Natural killer cell (primary cell): Measurements from ENCODE around the gene KCNJ12. TPM values are rescaled to one million over a fixed set of nuclear protein-coding genes. Genes with fewer than 3 reads are reported as not detected.
"Not testable (repeated sequence)": the region's sequence is repeated elsewhere in the genome, so short reads cannot be mapped to it uniquely, and the experiment has no call there.

Experiments used
- ATAC-seq, 3 donors: fragments of 150-1000 bp in 2 of 3; fragments of 200-7000 bp in 1 of 3; cut with Tn5 transposase; 1 replicate in 1 of 3; 2 replicates in 2 of 3; pipeline ENCODE4 v1.10.0; 2021; ENCODE audit warnings: mild to moderate bottlenecking in 2 of 3, moderate library complexity in 2 of 3
- DNase-seq, 2 donors: peaks; one replicate each; pipeline versions ENCODE4 v3.0.0 to v3.0.0-alpha.2; 2013 to 2021; ENCODE audit warnings: mixed read lengths in 1 of 2
- H3K27ac ChIP-seq: one replicate; pipeline ENCODE4 v1.5.1; 2013; ENCODE audit warnings: mild to moderate bottlenecking, low read length
- H3K27me3 ChIP-seq: one replicate; pipeline ENCODE4 v1.6.1; 2013; ENCODE audit warnings: low read length; ENCODE audit not compliant: control insufficient read depth, insufficient read depth
- H3K36me3 ChIP-seq: one replicate; pipeline ENCODE4 v1.6.1; 2013; ENCODE audit warnings: low read length; ENCODE audit not compliant: control insufficient read depth, insufficient read depth
- H3K4me1 ChIP-seq: one replicate; pipeline ENCODE4 v1.6.1; 2013; ENCODE audit warnings: low read length; ENCODE audit not compliant: control insufficient read depth, insufficient read depth
- H3K4me3 ChIP-seq: one replicate; pipeline ENCODE4 v1.5.1; 2013; ENCODE audit warnings: low read length
- H3K9me3 ChIP-seq: one replicate; pipeline ENCODE4 v1.6.1; 2013; ENCODE audit warnings: low read length; ENCODE audit not compliant: control insufficient read depth, insufficient read depth
- H3K27ac Mint-ChIP-seq, 2 donors: one replicate each; pipeline ENCODE4 v1.8.0; 2022; ENCODE audit warnings: mild to moderate bottlenecking in 2 of 2, mixed read lengths in 2 of 2, moderate library complexity in 1 of 2
- H3K27me3 Mint-ChIP-seq, 2 donors: one replicate each; pipeline ENCODE4 v1.8.0; 2022; ENCODE audit warnings: low read depth in 2 of 2, mixed read lengths in 2 of 2
- H3K36me3 Mint-ChIP-seq: one replicate; pipeline ENCODE4 v1.8.0; 2022; ENCODE audit warnings: mixed read lengths
- H3K4me1 Mint-ChIP-seq, 2 donors: one replicate each; pipeline ENCODE4 v1.8.0; 2022; ENCODE audit warnings: mixed read lengths in 2 of 2
- H3K4me3 Mint-ChIP-seq: one replicate; pipeline ENCODE4 v1.8.0; 2022; ENCODE audit warnings: mild to moderate bottlenecking, moderate library complexity, mixed read lengths
- H3K9me3 Mint-ChIP-seq, 2 donors: one replicate each; pipeline ENCODE4 v1.8.0; 2022; ENCODE audit warnings: mixed read lengths in 2 of 2
- WGBS: methylation state at CpG from one replicate; pipeline ENCODE4 v1.1.7; 2013; ENCODE audit warnings: missing lambda C conversion rate; ENCODE audit not compliant: insufficient coverage; 5-methylcytosine and 5-hydroxymethylcytosine counted together
- intact Hi-C: fragments of 100-400 bp; cut with micrococcal nuclease; formaldehyde crosslinking; loops from one replicate; pipeline ENCODE4 v1.14.2; 2022
- total RNA-seq, 4 donors: library from RNA; stranded (reverse); fragments of 120-200 nt in 1 of 4; gene quantifications; one replicate each; pipeline versions ENCODE4 v1.2.3 to v1.2.4, GENCODE V29; 2013 to 2022
- TF ChIP-seq, protein P1 (sequence below): fragments of 200-600 bp; IDR thresholded peaks from one replicate; pipeline ENCODE4 v1.8.0; 2022; ENCODE audit warnings: antibody characterized with exemption

Gene KCNJ12
- total RNA-seq, 3 donors from 2014 or later (not counting 1 experiment from before 2014, with no cell fraction given), result 0.14 TPM; not detected in 2

DNA sequence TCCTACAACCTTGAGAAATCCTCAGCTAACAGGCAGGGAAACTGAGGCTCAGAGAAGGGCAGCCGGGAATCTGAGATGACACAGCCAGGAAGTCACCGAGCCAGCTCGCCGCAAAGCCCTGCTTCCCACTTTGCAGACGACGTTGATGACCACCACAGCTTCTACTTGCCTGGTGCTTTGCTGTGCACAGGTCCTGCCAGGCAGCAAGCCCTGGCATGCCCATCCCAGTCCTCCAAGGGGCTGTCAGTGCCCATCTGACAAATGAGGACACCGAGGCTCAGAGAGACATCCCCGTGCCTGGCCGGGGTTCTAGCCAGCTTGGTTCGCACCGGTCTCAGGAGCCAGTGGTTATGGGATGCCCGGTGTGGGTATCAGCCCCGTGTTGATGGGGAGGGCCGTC, 20.1 kb downstream of the KCNJ12 start:
- Histone ChIP-seq H3K4me3 (no peak overlapping the region), H3K4me1 (no peaks in the 10 kb centered on the region), H3K27ac (no peak overlapping the region), H3K36me3 (no peaks in the 10 kb centered on the region), H3K9me3 (no peaks in the 10 kb centered on the region), H3K27me3 (no peaks in the 10 kb centered on the region)
- intact Hi-C loops, result no loop called here
- Mint-ChIP-seq H3K4me1 (no peaks in the 10 kb centered on the region), H3K4me3 (no peak overlapping the region), H3K36me3 (no peaks in the 10 kb centered on the region), H3K27ac (no peak overlapping the region), H3K27me3 (peaks cover 0 to 3% of the 10 kb centered on the region in 2 donors), H3K9me3 (no peaks in the 10 kb centered on the region)
- ATAC-seq (no peak), DNase-seq (no peak)
- 90% methylated on average over 14 of the region's 14 CpGs for WGBS
- TF ChIP-seq, protein P1, sequence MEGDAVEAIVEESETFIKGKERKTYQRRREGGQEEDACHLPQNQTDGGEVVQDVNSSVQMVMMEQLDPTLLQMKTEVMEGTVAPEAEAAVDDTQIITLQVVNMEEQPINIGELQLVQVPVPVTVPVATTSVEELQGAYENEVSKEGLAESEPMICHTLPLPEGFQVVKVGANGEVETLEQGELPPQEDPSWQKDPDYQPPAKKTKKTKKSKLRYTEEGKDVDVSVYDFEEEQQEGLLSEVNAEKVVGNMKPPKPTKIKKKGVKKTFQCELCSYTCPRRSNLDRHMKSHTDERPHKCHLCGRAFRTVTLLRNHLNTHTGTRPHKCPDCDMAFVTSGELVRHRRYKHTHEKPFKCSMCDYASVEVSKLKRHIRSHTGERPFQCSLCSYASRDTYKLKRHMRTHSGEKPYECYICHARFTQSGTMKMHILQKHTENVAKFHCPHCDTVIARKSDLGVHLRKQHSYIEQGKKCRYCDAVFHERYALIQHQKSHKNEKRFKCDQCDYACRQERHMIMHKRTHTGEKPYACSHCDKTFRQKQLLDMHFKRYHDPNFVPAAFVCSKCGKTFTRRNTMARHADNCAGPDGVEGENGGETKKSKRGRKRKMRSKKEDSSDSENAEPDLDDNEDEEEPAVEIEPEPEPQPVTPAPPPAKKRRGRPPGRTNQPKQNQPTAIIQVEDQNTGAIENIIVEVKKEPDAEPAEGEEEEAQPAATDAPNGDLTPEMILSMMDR, result no peak

DNA sequence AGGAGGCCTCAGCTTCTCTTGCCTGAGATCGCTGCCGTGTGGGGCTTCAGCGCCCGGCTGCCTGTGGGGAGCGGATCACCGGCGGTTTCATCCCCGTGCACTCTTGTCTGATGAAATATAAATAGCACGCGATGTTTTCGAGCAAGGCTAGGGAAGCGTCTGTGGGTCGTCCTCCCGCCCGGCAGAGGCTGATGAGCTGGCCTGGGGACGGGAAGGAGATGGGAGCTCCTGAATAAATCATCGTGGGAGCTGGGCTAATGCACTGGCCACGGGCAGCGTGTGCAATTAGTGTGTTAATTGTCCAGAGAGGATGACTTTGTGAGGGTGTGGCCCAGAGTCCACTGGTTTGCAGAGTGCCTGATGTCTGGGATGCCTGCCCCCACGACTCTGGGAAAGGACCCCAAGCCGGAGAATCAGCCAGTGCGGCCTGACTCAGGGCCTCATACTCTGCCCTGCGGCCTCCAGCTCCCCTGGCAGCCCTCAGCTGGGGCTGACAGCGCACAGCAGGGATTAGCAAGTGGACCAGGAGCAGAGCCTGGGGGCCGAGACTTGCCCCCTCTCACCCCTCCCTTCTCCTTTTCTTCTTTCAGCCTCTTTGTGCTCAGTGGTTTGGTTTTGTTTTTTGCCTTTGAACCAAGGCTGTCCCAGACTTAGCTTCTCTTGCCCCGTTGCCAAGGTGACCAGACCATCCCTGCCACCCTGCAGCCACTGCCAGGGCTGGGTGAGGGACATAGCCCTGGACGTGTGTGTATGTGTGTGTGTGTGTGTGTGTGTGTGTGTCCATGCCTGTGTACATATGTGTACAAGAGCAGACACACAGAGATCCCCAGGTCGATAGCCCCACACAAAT, 21.4 kb downstream of the KCNJ12 start:
- Mint-ChIP-seq H3K4me1 (no peaks in the 10 kb centered on the region), H3K27ac (no peak overlapping the region), H3K4me3 (no peak overlapping the region), H3K9me3 (no peaks in the 10 kb centered on the region), H3K36me3 (no peaks in the 10 kb centered on the region), H3K27me3 (no peaks in the 10 kb centered on the region)
- H3K36me3 ChIP-seq, result no peaks in the 10 kb centered on the region
- WGBS, result 90% methylated on average over 28 of the region's 28 CpGs
- H3K27ac ChIP-seq, result no peak overlapping the region
- intact Hi-C loops, result no loop called here
- no peaks in the 10 kb centered on the region for H3K9me3 ChIP-seq
- H3K27me3 ChIP-seq, result no peaks in the 10 kb centered on the region
- DNase-seq, result no peak
- H3K4me3 ChIP-seq, result no peak overlapping the region
- H3K4me1 ChIP-seq, result no peaks in the 10 kb centered on the region
- no peak for ATAC-seq
- TF ChIP-seq, protein P1, result no peak

- WGBS, result 92% methylated on average over 13 of the region's 13 CpGs
- Mint-ChIP-seq H3K27me3 (no peaks in the 10 kb centered on the region), H3K36me3 (no peaks in the 10 kb centered on the region), H3K4me3 (no peak overlapping the region), H3K9me3 (no peaks in the 10 kb centered on the region), H3K27ac (no peak overlapping the region), H3K4me1 (peaks cover 7 to 10% of the 10 kb centered on the region in 2 donors)
- intact Hi-C loops, result no loop called here
- no peaks in the 10 kb centered on the region for H3K27me3 ChIP-seq
- ATAC-seq (no peak), DNase-seq (no peak)
- H3K9me3 ChIP-seq, result no peaks in the 10 kb centered on the region
- H3K4me3 ChIP-seq, result no peak overlapping the region
- H3K4me1 ChIP-seq, result peaks cover 5% of the 10 kb centered on the region
- no peak overlapping the region for H3K27ac ChIP-seq
- TF ChIP-seq, protein P1, result no peak
- H3K36me3 ChIP-seq, result no peaks in the 10 kb centered on the region
These were observed 23.5 kb downstream of the KCNJ12 start for GRCh38 chr17:21399474-21400186.

DNA sequence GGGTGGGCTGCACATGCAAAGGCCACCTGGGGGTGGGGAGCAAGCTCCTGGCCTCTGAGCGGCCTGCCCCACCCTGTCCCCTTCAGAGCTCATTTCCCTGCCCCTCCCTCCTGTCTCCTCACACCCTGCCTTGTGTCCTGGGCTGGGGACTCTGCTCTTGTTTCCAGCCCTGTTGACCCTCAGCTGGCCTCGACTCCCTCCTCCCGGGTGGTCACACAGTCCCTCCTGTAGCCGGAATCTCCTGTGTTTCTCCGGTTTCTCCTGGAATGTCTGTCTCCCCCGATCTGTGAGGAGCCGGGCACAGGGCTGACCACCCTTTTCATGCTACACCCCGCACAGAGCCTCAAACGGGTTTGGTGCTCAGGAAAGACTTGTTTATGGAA, 24.0 kb downstream of the KCNJ12 start:
- H3K27ac Mint-ChIP-seq, H3K27me3 Mint-ChIP-seq, H3K9me3 Mint-ChIP-seq, intact Hi-C loops, H3K36me3 Mint-ChIP-seq, H3K27me3 ChIP-seq, DNase-seq, H3K36me3 ChIP-seq, H3K4me3 ChIP-seq, H3K27ac ChIP-seq, H3K4me1 ChIP-seq, H3K4me3 Mint-ChIP-seq, H3K9me3 ChIP-seq, H3K4me1 Mint-ChIP-seq, ATAC-seq: not testable (repeated sequence)
- WGBS, result 89% methylated on average over 7 of the region's 9 CpGs
